HepG2 (cell line): Measurements from ENCODE around the gene TBCCD1. TPM values are rescaled to one million over a fixed set of nuclear protein-coding genes. Genes with fewer than 3 reads are reported as not detected.

Experiments
- ASH2L ChIP-seq: fragments of 300-600, 200-600 bp; sonication (generic); IDR thresholded peaks from 2 replicates; pipeline ENCODE4 v1.7.0; 2017; ENCODE audit warnings: low read depth, mild to moderate bottlenecking, moderate library complexity, mixed read lengths, low read length; ENCODE audit not compliant: insufficient read length
- ATF1 ChIP-seq: IDR thresholded peaks from 2 replicates; pipeline ENCODE4 v1.6.1; 2016; ENCODE audit warnings: mild to moderate bottlenecking, control low read depth
- CENPX ChIP-seq: sonication (generic); formaldehyde crosslinking; IDR thresholded peaks from 2 replicates; pipeline ENCODE4 v1.9.0; 2021; ENCODE audit warnings: mild to moderate bottlenecking, missing genetic modification reagents, moderate library complexity
- KLF12 ChIP-seq: sonication (generic); formaldehyde crosslinking; IDR thresholded peaks from 2 replicates; pipeline ENCODE4 v1.4.0; 2020; ENCODE audit warnings: missing genetic modification reagents, borderline replicate concordance
- MEIS1 ChIP-seq: sonication (generic); formaldehyde crosslinking; IDR thresholded peaks from 2 replicates; pipeline ENCODE4 v1.9.0; 2021; ENCODE audit warnings: mild to moderate bottlenecking, missing genetic modification reagents, moderate library complexity, borderline replicate concordance
- MLXIP ChIP-seq: sonication (generic); formaldehyde crosslinking; IDR thresholded peaks from 2 replicates; pipeline ENCODE4 v1.9.0; 2021; ENCODE audit warnings: missing genetic modification reagents, borderline replicate concordance
- MXI1 ChIP-seq: IDR thresholded peaks from 3 replicates; pipeline ENCODE4 v1.6.1; 2012; ENCODE audit warnings: low read depth, low read length, inconsistent platforms, borderline replicate concordance
- NAIF1 ChIP-seq: sonication (generic); formaldehyde crosslinking; IDR thresholded peaks from 2 replicates; pipeline ENCODE4 v1.5.0; 2020; ENCODE audit warnings: mild to moderate bottlenecking, missing genetic modification reagents, borderline replicate concordance
- PRDM10 ChIP-seq: sonication (generic); formaldehyde crosslinking; IDR thresholded peaks from 2 replicates; pipeline ENCODE4 v1.4.0; 2020; ENCODE audit warnings: low read depth, missing genetic modification reagents
- SETDB1 ChIP-seq: sonication (generic); formaldehyde crosslinking; IDR thresholded peaks from 2 replicates; pipeline ENCODE4 v1.5.1; 2020; ENCODE audit warnings: missing genetic modification reagents, mild to moderate bottlenecking, borderline replicate concordance
- STAT6 ChIP-seq: sonication (generic); formaldehyde crosslinking; IDR thresholded peaks from 2 replicates; pipeline ENCODE4 v1.4.0; 2020; ENCODE audit warnings: missing genetic modification reagents, mild to moderate bottlenecking, borderline replicate concordance
- TOE1 ChIP-seq: sonication (generic); formaldehyde crosslinking; IDR thresholded peaks from 2 replicates; pipeline ENCODE4 v1.4.0; 2020; ENCODE audit warnings: mild to moderate bottlenecking, missing genetic modification reagents
- ZBTB25 ChIP-seq: IDR thresholded peaks from 2 replicates; pipeline ENCODE4 v1.6.1; 2018; ENCODE audit warnings: missing genetic modification reagents
- ZFP36L2 ChIP-seq: sonication (generic); formaldehyde crosslinking; IDR thresholded peaks from 2 replicates; pipeline ENCODE4 v1.4.0; 2020; ENCODE audit warnings: missing genetic modification reagents
- ZNF354B ChIP-seq: sonication (generic); formaldehyde crosslinking; IDR thresholded peaks from 2 replicates; pipeline ENCODE4 v1.8.0; 2022; ENCODE audit warnings: mild to moderate bottlenecking, missing genetic modification reagents
- ZNF484 ChIP-seq: sonication (generic); formaldehyde crosslinking; IDR thresholded peaks from 2 replicates; pipeline ENCODE4 v1.5.1; 2020; ENCODE audit warnings: mild to moderate bottlenecking, low read depth, missing genetic modification reagents, borderline replicate concordance
- ZNF788 ChIP-seq: sonication (generic); formaldehyde crosslinking; IDR thresholded peaks from 2 replicates; pipeline ENCODE4 v1.5.0; 2020; ENCODE audit warnings: mild to moderate bottlenecking, missing genetic modification reagents, borderline replicate concordance
- ZSCAN31 ChIP-seq: sonication (generic); formaldehyde crosslinking; IDR thresholded peaks from 2 replicates; pipeline ENCODE4 v1.5.0; 2020; ENCODE audit warnings: low read depth, mild to moderate bottlenecking, missing genetic modification reagents
- polyA plus RNA-seq, 8 experiments: library from polyadenylated mRNA; depleted of rRNA in 3 of 8; stranded (reverse) in 7 of 8; unstranded in 1 of 8; fragments of >200 nt; fragmentation: Illumina TruSeq in 4 of 8; extraction: Trizol in 4 of 8; gene quantifications; 2 replicates each; pipeline versions ENCODE4 v1.2.1 to v1.2.3, GENCODE V29; 2011 to 2016; ENCODE audit warnings: low read depth in 4 of 8, missing spikeins in 1 of 8, mixed read lengths in 1 of 8; ENCODE audit not compliant: insufficient read depth in 1 of 8
- total RNA-seq, 5 experiments: library from RNA; depleted of rRNA; stranded (reverse); fragments of >200 nt; fragmentation: Illumina TruSeq; extraction: Trizol; gene quantifications; 2 replicates each; pipeline ENCODE4 v1.2.3, GENCODE V29; 2016; ENCODE audit warnings: low read depth in 1 of 5

The TBCCD1 gene
- total and polyA plus RNA-seq, 2 of the 13 experiments (the other 11 are each of a cell fraction or from before 2014, with no cell fraction given): 13.6 to 16.2 TPM

GRCh38 chr3:186598794-186599141 is 31.6 kb upstream of the TBCCD1 start (continued):
- TF ChIP-seq TOE1 (CRISPR knock-in tag) (no peak), KLF12 (no peak), SETDB1 (CRISPR knock-in tag) (no peak), ATF1 (CRISPR knock-in tag) (no peak), CENPX (CRISPR knock-in tag) (no peak), ASH2L (no peak), MLXIP (CRISPR knock-in tag) (no peak), ZBTB25 (CRISPR knock-in tag) (no peak), STAT6 (no peak), MEIS1 (no peak), NAIF1 (CRISPR knock-in tag) (no peak), ZNF788 (no peak), ZNF484 (no peak), ZNF354B (no peak), PRDM10 (CRISPR knock-in tag) (no peak), MXI1 (no peak; the same call in 2 of the 3 replicates), ZFP36L2 (no peak), ZSCAN31 (CRISPR knock-in tag) (no peak)
